ENCODE results near the gene LENG8. TPM values are rescaled to one million over a fixed set of nuclear protein-coding genes. Genes with fewer than 3 reads are reported as not detected.

The LENG8 gene
- total and polyA plus RNA-seq, 2 experiments from 2014 or later: 42.1 to 74.3 TPM

DNA sequence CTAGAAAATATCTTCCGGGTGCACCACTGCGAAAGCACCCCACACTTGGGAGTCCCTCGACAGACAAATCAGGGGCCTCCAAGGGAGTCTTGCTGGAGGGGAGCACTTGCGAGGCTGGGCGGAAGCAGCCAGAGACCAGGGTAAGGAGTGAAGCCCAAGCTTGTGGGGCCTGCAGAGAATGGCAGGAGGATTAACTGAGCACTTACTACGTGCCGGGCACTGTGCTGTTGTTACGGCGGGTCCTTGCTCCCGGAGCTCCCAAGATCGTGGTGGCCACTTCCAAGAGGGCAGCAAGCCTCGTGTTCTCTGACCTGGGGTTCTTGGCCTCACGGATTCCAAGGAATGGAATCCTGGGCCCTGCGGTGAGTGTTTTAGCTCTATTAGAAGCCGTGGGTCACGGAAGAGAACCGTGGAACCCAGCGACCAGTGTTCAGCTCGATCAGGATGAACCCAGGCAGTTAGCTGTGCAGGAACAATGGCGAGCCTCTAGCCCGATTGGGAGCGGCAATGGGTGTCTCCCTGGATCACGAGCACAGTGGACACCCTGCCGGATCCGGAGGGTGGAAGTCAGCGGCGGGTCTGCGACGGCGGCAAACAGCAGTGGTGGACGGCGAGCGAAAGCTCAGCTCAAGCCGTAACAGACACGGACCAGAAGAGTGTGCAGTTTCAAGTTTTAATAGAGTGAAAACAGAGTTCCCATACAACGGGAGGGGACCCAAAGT, 24.2 kb upstream of the LENG8 start:
- H3K27ac Mint-ChIP-seq: no peak overlapping the region
- H3K36me3 Mint-ChIP-seq (ENCODE audit: low read depth): peaks cover 53% of the 10 kb centered on the region
- DNase-seq (ENCODE audit: low spot score): no peak
- no peak for ATAC-seq
- peaks cover 29% of the 10 kb centered on the region for H3K4me1 Mint-ChIP-seq
- Histone ChIP-seq H4K20me1 (replicated peaks; ENCODE audit: insufficient read depth) (no peaks in the 10 kb centered on the region; the same call in 1 of the 2 replicates), H3K36me3 (ENCODE audit: insufficient read depth) (no peaks in the 10 kb centered on the region), H3K9me2 (ENCODE audit: insufficient read depth) (no peaks in the 10 kb centered on the region), H3F3A (replicated peaks; ENCODE audit: low read depth) (peaks cover 7% of the 10 kb centered on the region; the same call in 1 of the 2 replicates), H3K27me3 (ENCODE audit: insufficient read depth) (no peaks in the 10 kb centered on the region), H3K27ac (ENCODE audit: low read depth) (no peak overlapping the region), H2AFZ (no peak overlapping the region), H3K4me1 (ENCODE audit: insufficient read depth) (peaks cover 18% of the 10 kb centered on the region), H3K4me3 (no peak overlapping the region), H3K79me2 (replicated peaks; ENCODE audit: insufficient read depth) (0 out of 2 replicates have a peak, but pooled peaks cover 3% of the 10 kb centered on the region), H3K4me2 (no peak overlapping the region)
- H3K27me3 Mint-ChIP-seq (ENCODE audit: insufficient read depth, low read depth, poor library complexity): peaks cover 23% of the 10 kb centered on the region
- H3K4me3 Mint-ChIP-seq: no peak overlapping the region
- H3K9me3 Mint-ChIP-seq: no peaks in the 10 kb centered on the region; the same call in 2 of the 3 replicates
- no peak for TF ChIP-seq EZH2 (IDR thresholded peaks at IDR 0.05; ENCODE audit: low read depth, unreplicated experiment)
- TF ChIP-seq, protein P1, sequence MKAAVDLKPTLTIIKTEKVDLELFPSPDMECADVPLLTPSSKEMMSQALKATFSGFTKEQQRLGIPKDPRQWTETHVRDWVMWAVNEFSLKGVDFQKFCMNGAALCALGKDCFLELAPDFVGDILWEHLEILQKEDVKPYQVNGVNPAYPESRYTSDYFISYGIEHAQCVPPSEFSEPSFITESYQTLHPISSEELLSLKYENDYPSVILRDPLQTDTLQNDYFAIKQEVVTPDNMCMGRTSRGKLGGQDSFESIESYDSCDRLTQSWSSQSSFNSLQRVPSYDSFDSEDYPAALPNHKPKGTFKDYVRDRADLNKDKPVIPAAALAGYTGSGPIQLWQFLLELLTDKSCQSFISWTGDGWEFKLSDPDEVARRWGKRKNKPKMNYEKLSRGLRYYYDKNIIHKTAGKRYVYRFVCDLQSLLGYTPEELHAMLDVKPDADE (IDR thresholded peaks at IDR 0.05): no peak
- TF ChIP-seq, protein P2, sequence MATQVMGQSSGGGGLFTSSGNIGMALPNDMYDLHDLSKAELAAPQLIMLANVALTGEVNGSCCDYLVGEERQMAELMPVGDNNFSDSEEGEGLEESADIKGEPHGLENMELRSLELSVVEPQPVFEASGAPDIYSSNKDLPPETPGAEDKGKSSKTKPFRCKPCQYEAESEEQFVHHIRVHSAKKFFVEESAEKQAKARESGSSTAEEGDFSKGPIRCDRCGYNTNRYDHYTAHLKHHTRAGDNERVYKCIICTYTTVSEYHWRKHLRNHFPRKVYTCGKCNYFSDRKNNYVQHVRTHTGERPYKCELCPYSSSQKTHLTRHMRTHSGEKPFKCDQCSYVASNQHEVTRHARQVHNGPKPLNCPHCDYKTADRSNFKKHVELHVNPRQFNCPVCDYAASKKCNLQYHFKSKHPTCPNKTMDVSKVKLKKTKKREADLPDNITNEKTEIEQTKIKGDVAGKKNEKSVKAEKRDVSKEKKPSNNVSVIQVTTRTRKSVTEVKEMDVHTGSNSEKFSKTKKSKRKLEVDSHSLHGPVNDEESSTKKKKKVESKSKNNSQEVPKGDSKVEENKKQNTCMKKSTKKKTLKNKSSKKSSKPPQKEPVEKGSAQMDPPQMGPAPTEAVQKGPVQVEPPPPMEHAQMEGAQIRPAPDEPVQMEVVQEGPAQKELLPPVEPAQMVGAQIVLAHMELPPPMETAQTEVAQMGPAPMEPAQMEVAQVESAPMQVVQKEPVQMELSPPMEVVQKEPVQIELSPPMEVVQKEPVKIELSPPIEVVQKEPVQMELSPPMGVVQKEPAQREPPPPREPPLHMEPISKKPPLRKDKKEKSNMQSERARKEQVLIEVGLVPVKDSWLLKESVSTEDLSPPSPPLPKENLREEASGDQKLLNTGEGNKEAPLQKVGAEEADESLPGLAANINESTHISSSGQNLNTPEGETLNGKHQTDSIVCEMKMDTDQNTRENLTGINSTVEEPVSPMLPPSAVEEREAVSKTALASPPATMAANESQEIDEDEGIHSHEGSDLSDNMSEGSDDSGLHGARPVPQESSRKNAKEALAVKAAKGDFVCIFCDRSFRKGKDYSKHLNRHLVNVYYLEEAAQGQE (IDR thresholded peaks at IDR 0.05; ENCODE audit: unreplicated experiment): no peak
- no peak for TF ChIP-seq ZNF114 (CRISPR knock-in tag; IDR thresholded peaks at IDR 0.05)
- no peak for TF ChIP-seq ZNF331 (CRISPR knock-in tag; IDR thresholded peaks at IDR 0.05; ENCODE audit: low read depth)
- TF ChIP-seq JUNB (IDR thresholded peaks at IDR 0.05; ENCODE audit: unreplicated experiment): no peak
- TF ChIP-seq, protein P3, sequence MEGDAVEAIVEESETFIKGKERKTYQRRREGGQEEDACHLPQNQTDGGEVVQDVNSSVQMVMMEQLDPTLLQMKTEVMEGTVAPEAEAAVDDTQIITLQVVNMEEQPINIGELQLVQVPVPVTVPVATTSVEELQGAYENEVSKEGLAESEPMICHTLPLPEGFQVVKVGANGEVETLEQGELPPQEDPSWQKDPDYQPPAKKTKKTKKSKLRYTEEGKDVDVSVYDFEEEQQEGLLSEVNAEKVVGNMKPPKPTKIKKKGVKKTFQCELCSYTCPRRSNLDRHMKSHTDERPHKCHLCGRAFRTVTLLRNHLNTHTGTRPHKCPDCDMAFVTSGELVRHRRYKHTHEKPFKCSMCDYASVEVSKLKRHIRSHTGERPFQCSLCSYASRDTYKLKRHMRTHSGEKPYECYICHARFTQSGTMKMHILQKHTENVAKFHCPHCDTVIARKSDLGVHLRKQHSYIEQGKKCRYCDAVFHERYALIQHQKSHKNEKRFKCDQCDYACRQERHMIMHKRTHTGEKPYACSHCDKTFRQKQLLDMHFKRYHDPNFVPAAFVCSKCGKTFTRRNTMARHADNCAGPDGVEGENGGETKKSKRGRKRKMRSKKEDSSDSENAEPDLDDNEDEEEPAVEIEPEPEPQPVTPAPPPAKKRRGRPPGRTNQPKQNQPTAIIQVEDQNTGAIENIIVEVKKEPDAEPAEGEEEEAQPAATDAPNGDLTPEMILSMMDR (conservative IDR thresholded peaks at IDR 0.05; ENCODE audit: low read depth in 2 of 2): no peak
- TF ChIP-seq NANOG (IDR thresholded peaks at IDR 0.05; ENCODE audit: borderline replicate concordance): no peak
- TF ChIP-seq, protein P4, sequence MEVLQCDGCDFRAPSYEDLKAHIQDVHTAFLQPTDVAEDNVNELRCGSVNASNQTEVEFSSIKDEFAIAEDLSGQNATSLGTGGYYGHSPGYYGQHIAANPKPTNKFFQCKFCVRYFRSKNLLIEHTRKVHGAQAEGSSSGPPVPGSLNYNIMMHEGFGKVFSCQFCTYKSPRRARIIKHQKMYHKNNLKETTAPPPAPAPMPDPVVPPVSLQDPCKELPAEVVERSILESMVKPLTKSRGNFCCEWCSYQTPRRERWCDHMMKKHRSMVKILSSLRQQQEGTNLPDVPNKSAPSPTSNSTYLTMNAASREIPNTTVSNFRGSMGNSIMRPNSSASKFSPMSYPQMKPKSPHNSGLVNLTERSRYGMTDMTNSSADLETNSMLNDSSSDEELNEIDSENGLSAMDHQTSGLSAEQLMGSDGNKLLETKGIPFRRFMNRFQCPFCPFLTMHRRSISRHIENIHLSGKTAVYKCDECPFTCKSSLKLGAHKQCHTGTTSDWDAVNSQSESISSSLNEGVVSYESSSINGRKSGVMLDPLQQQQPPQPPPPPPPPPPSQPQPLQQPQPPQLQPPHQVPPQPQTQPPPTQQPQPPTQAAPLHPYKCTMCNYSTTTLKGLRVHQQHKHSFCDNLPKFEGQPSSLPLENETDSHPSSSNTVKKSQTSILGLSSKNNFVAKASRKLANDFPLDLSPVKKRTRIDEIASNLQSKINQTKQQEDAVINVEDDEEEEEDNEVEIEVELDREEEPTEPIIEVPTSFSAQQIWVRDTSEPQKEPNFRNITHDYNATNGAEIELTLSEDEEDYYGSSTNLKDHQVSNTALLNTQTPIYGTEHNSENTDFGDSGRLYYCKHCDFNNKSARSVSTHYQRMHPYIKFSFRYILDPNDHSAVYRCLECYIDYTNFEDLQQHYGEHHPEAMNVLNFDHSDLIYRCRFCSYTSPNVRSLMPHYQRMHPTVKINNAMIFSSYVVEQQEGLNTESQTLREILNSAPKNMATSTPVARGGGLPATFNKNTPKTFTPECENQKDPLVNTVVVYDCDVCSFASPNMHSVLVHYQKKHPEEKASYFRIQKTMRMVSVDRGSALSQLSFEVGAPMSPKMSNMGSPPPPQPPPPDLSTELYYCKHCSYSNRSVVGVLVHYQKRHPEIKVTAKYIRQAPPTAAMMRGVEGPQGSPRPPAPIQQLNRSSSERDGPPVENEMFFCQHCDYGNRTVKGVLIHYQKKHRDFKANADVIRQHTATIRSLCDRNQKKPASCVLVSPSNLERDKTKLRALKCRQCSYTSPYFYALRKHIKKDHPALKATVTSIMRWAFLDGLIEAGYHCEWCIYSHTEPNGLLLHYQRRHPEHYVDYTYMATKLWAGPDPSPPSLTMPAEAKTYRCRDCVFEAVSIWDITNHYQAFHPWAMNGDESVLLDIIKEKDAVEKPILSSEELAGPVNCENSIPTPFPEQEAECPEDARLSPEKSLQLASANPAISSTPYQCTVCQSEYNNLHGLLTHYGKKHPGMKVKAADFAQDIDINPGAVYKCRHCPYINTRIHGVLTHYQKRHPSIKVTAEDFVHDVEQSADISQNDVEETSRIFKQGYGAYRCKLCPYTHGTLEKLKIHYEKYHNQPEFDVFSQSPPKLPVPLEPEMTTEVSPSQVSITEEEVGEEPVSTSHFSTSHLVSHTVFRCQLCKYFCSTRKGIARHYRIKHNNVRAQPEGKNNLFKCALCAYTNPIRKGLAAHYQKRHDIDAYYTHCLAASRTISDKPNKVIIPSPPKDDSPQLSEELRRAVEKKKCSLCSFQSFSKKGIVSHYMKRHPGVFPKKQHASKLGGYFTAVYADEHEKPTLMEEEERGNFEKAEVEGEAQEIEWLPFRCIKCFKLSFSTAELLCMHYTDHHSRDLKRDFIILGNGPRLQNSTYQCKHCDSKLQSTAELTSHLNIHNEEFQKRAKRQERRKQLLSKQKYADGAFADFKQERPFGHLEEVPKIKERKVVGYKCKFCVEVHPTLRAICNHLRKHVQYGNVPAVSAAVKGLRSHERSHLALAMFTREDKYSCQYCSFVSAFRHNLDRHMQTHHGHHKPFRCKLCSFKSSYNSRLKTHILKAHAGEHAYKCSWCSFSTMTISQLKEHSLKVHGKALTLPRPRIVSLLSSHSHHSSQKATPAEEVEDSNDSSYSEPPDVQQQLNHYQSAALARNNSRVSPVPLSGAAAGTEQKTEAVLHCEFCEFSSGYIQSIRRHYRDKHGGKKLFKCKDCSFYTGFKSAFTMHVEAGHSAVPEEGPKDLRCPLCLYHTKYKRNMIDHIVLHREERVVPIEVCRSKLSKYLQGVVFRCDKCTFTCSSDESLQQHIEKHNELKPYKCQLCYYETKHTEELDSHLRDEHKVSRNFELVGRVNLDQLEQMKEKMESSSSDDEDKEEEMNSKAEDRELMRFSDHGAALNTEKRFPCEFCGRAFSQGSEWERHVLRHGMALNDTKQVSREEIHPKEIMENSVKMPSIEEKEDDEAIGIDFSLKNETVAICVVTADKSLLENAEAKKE (CRISPR knock-in tag; IDR thresholded peaks at IDR 0.05): no peak
- TF ChIP-seq EZH2phosphoT487 (IDR thresholded peaks at IDR 0.05; ENCODE audit: unreplicated experiment): no peak
- TF ChIP-seq STAT1 (IDR thresholded peaks at IDR 0.05; ENCODE audit: unreplicated experiment): no peak
- TF ChIP-seq POLR2AphosphoS5 (IDR thresholded peaks at IDR 0.05; ENCODE audit: low read depth): no peak
- no peak for TF ChIP-seq CREB1 (CRISPR knock-in tag; IDR thresholded peaks at IDR 0.05; ENCODE audit: low read depth)

Data from GM23338 (cell line).